ENCODE results near the gene WDR33.

DNA sequence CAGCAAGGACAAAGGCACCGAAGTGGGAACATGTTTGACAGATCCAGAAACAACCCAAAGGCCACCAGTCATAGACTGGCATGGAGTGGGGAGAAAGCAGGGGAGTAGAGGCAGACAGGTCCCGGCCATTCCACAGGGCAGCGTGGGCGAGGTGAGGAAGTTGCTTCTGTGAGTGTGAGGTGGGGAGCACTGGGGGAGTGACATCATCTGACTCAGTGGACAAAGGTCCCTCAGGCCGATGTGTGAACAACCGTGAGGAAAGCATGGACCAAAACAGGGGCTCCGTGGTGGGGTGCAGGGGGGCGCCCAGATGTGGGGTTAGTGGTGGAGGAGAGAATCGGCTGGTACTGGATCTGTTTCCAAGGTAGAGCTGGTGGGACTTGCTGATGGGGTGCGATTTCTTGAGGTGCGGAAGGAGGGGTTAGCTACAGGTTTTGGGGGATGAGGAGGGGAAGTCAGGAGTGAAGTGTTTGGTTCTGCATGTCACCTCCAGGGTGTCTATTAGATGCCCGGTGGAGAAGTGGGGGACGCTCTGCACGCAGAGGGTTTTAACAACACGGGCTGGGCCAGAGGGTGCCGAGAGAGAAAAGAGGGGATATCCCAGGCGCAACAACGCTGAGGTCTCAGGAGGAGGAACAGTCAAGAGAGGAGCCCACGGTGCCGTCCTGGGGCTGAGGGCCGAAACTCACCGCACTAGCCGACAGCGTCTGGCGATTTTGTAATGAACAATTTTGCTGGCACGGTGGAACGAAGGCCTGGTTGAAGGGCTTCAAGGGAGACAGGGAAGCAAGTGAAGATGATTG is 112.2 kb downstream of the WDR33 start:
- TF ChIP-seq, protein P1, sequence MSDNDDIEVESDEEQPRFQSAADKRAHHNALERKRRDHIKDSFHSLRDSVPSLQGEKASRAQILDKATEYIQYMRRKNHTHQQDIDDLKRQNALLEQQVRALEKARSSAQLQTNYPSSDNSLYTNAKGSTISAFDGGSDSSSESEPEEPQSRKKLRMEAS (IDR thresholded peaks at IDR 0.05; ENCODE audit: insufficient read depth, insufficient read length): no peak
- TF ChIP-seq POLR2A (IDR thresholded peaks at IDR 0.05; ENCODE audit: low read depth, low read length) (no peak), JUN (IDR thresholded peaks at IDR 0.05; ENCODE audit: borderline replicate concordance, insufficient read depth, insufficient read length, low read depth) (no peak), POLR2AphosphoS5 (IDR thresholded peaks at IDR 0.05; ENCODE audit: insufficient read depth, low read depth, low read length) (no peak), GATA2 (IDR thresholded peaks at IDR 0.05; ENCODE audit: insufficient read depth, insufficient read length, low read depth, low read length) (no peak), EZH2 (IDR thresholded peaks at IDR 0.05; ENCODE audit: borderline replicate concordance, low read depth, low read length, severe bottlenecking) (no peak)
- TF ChIP-seq, protein P2, sequence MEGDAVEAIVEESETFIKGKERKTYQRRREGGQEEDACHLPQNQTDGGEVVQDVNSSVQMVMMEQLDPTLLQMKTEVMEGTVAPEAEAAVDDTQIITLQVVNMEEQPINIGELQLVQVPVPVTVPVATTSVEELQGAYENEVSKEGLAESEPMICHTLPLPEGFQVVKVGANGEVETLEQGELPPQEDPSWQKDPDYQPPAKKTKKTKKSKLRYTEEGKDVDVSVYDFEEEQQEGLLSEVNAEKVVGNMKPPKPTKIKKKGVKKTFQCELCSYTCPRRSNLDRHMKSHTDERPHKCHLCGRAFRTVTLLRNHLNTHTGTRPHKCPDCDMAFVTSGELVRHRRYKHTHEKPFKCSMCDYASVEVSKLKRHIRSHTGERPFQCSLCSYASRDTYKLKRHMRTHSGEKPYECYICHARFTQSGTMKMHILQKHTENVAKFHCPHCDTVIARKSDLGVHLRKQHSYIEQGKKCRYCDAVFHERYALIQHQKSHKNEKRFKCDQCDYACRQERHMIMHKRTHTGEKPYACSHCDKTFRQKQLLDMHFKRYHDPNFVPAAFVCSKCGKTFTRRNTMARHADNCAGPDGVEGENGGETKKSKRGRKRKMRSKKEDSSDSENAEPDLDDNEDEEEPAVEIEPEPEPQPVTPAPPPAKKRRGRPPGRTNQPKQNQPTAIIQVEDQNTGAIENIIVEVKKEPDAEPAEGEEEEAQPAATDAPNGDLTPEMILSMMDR (IDR thresholded peaks at IDR 0.05; ENCODE audit: extremely low read depth in 1 of 2, insufficient read depth in 1 of 2, low read depth in 1 of 2, low read length in 2 of 2): no peak

Measured in endothelial cell of umbilical vein (primary cell).